Measurements from ENCODE around the gene NUP210.
"Not testable (repeated sequence)": the region's sequence is repeated elsewhere in the genome, so short reads cannot be mapped to it uniquely, and the experiment has no call there.

The NUP210 gene

DNA sequence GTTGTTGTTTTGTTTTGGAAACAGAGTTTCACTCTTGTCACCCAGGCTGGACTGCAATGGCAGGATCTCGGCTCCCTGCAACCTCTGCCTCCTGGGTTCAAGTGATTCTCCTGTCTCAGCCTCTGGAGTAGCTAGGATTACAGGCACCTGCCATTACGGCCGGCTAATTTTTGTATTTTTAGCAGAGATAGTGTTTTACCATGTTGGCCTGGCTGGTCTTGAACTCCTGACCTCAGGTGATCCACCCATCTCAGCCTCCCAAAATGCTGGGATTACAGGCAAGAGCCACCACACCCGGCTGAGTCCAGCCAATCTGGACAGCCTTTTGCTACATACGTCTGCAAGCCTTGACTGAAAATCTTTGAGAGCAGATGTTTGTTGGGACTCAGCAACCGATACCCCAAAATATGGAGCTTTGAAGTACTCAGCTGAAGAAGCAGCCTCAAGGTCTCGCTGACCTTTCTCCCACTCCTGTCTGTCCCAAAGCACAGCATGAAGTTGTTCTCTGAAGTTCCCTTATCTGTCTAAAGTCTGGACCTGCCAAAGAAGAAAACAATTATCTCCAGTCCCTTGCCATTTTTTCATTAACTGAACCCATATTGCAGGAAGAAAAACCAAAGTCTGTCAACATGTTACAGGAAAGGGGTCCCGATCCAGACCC is 9.6 kb upstream of the NUP210 start:
- DNase-seq (ENCODE audit: low read depth) = no peak

DNA sequence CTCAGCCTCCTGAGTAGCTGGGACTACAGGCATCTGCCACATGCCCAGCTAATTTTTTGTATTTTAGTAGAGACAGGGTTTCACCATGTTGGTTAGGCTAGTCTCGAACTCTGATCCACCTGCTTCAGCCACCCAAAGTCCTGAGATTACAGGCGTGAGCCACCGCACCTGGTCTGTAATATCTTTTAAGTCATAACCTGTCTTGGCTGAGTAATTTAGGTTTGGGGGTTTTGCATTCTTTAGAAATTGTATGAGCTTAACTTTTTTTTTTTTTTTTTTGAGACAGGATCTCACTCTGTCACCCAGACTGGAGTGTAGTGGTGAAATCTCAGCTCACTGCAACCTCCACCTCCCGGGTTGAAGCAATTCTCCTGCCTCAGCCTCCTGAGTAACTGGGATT is 8.6 kb upstream of the NUP210 start:
- DNase-seq (ENCODE audit: low read depth) = not testable (repeated sequence)

GRCh38 chr3:13427662-13428603 is 7.8 kb upstream of the NUP210 start:
- DNase-seq (ENCODE audit: low read depth) = no peak

DNA sequence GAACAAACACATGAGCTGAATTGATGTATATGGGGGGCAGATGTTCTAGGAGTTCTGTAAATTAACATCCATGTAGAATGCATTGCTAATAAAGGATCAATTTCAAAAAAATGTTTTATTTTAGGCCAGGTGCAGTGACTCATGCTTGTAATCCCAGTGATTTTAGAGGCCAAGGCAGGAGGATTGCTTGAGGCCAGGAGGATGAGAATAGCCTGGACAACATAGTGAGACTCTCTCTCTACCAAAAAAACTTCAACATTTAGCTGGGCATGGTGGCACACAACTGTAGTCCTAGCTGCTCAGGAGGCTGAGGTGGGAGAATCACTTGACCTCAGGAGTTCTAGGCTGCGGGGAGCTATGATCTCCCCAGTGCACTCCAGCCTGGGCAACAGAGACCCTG is 6.5 kb upstream of the NUP210 start:
- DNase-seq (ENCODE audit: low read depth) = no peak

DNA sequence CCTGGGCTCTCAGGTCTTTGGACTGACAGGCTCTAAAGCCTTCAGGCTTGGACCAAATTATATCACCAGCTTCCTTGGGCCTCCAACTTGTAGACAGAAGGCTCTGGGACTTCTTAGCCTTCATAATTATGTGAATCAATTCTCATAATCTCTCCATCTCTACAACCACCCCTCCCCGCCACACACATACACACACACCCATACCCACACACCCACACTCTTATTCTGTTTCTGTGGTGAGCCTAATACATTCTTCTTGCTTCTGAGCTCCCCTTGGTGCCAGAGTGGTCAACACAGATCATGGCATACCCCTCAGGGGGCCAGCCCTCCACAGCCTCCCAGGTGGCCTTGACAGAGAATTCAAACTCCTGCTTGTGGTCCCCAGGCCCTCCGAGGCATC is 5.6 kb upstream of the NUP210 start:
- no peak for DNase-seq (ENCODE audit: low read depth)

DNA sequence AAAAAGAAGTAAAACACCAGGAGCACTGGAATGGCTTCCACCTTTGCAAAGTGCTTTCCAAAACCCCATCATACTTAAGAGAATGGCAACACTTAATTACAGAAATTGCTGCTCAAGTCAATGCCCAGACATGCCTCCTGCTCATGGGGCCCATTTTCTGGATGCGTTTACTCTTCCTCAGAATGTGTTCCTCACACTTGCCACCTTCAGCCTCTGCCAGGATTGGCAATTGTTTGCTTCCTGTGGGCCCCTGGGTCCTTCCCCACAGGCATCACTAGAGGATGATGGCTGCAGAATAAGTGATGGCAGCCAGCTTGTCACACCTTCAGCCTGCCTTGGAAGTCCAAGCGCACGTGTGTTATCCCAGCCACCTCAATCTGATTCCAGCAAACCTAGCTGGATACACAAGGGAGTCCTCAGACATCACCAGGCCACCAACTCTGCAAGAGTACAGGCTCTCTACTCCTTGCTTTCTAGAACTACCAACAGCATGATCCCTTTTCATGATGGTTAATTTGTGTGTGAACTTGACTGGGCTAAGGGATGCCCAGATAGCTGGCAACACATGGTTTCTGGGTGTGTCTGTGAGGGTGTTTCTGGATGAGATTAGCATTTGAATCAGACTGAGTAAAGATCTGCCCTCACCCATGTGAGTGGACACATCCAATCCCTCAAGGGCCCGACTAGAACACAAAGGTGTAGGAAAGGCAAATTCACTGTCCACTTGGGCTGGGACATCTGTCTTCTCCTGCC is 4.9 kb upstream of the NUP210 start:
- no peak for DNase-seq (ENCODE audit: low read depth)

GRCh38 chr3:13424141-13424844 is 4.2 kb upstream of the NUP210 start:
- DNase-seq (ENCODE audit: low read depth) = no peak

- no peak for DNase-seq (ENCODE audit: low read depth)
Measured at GRCh38 chr3:13420831-13421765, 976 bp upstream of the NUP210 start.

- DNase-seq (ENCODE audit: low read depth) = no peak
Measured at GRCh38 chr3:13419505-13420044, 547 bp downstream of the NUP210 start.

- no peak for DNase-seq (ENCODE audit: low read depth)
Measured at GRCh38 chr3:13417166-13417947, 2.8 kb downstream of the NUP210 start.

- DNase-seq (ENCODE audit: low read depth) = no peak
Measured at GRCh38 chr3:13415997-13416793, 3.9 kb downstream of the NUP210 start.

DNA sequence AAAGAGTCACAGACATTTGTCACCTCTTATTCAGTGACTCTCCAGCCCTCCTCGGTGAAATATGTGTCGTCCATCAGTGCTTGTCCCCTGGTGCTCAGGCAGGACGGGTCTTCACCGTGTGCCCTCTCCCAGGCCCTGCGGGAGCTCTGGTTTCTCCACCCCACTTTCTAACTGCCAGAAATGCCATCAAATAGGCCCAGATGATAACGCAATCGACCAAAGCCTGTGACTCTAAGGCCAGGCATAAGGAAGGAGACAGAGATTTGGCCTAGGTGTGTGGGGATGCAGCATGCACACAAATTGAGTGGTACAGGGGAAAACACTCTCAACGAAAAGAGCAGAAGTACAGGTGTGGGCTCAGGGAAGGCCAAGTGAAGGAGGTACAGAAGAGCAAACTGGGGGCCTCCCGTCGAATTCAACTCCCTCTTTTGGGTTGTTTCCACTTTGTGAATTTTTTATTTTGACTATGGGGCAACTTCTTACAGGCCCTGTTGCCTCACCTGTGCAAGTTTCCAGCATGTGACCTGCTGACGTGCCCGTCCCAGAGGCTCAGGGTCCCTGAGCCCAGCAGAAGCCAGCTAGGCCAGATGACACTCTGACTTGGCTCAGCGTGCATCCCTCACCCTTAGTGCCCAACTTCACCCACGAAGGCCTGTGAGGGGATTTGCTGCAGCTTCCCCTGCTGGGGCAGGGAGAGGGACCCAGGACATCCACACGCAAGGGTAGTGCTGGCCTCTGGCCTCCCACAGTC is 4.7 kb downstream of the NUP210 start:
- DNase-seq (ENCODE audit: low read depth) = no peak

GRCh38 chr3:13414040-13414729 is 5.9 kb downstream of the NUP210 start:
- no peak for DNase-seq (ENCODE audit: low read depth)

GRCh38 chr3:13411186-13411860 is 8.8 kb downstream of the NUP210 start:
- no peak for DNase-seq (ENCODE audit: low read depth)

- no peak for DNase-seq (ENCODE audit: low read depth)
Measured at GRCh38 chr3:13408890-13409289, 11.2 kb downstream of the NUP210 start.

DNA sequence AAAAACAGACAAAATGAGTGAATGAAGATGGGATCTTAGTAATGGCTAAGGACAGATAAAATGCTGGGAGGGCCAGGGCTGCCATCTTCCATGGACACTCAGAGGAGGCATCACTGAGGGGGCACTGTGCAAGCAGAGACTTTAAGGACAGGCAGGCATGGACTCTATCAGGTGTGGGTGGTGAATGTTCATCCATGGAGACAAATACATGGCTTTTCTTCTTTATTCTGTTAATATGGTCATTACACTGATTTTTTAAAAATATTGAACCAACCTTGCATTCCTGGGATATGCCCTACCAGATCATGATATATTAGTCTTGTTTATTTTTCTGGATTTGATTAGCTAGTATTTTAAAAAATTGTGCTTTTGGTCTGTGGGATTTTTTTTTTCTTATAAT is 12.2 kb downstream of the NUP210 start:
- DNase-seq (ENCODE audit: low read depth) = no peak

GRCh38 chr3:13407475-13407874 is 12.6 kb downstream of the NUP210 start:
- no peak for DNase-seq (ENCODE audit: low read depth)

Measured in ELR (cell line).